GM21529 (cell line): ENCODE data around the gene MEIOB.
"Not testable (repeated sequence)": the region's sequence is repeated elsewhere in the genome, so short reads cannot be mapped to it uniquely, and the experiment has no call there.

Experiments used
- ATAC-seq: cut with Tn5 transposase; IDR thresholded peaks from one replicate; pipeline ENCODE4 v1.9.1; 2021; ENCODE audit not compliant: unreplicated experiment

The MEIOB gene

GRCh38 chr16:1871974-1872635 lies at the start of gene MEIOB:
TSS of gene MEIOB (minus strand) at chr16:1872164. CDS start at chr16:1868175, 3,989 bp downstream.
- no peak for ATAC-seq

- no peak for ATAC-seq
Observed at GRCh38 chr16:1920727-1921171, 48.8 kb upstream of the MEIOB start.

- not testable (repeated sequence) for ATAC-seq
Observed at GRCh38 chr16:1920122-1920521, 48.2 kb upstream of the MEIOB start.

DNA sequence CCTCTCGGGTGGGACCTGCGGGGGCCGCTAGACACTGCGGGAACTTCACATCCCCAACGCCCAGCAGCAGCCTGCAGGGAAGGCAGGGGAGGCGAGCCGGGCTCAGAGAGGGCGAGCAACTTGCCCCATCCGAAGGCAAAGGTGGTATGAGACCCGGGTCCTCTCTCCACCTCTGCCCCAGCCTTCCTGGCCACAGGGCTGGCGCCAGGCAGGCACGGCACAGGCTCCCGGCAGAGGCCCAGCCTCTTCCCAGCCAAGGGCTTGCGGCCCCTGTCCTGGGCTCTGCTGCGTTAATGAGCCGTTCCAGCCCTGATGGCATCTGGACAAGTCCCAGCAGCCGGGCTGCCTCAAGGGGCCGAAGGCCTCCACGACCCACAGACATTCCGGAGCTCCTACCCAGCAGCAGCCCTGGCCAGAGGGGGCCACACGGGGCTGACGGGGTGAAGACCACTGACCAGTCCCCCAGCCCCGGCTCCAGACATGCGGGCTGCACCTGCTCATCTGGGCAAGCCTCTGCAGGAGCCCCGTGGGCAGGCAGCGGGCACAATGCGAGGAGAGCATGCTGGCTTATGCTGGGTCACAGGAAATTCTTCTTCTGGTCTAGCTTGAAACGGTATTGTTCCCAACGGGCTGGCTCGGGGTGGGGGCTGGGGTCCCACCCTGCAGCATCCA lies 47.5 kb upstream of the MEIOB start:
- no peak for ATAC-seq

GRCh38 chr16:1918351-1919326 lies 46.7 kb upstream of the MEIOB start, which contains the start of gene HS3ST6:
TSS of gene HS3ST6 (minus strand) at chr16:1918415. CDS start at chr16:1918323, 92 bp downstream.
- ATAC-seq = no peak

GRCh38 chr16:1917665-1918350 lies 45.8 kb upstream of the MEIOB start:
- no peak for ATAC-seq

DNA sequence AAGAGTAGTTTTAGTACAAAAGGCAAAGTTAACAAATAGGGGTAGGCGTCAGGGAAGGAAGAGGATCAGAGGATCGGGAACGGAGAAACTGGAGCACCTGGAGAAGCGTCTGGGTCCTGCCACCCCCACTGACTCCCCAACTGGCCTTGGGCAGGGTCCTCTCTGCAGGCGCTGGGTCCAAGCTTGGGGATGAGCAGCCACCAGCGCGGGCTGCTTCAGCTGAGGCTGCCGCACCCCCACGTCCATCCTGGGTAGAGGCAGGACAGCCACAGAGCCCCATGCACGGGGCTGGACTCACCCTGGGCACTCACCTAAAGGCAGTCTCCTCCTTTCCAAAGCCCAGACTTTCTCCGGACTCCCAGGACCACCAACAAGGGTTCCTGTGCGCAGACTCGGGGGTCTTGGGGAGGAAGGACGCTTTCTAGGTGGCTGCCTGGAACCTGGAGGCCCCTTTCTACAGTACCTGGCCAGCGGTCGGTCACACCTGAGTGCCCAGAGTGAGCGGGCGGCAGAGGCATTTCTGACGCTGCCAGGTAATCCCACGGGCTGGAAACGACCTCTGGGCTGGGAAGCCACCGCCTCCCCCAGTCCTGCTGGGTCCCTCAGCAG lies 45.2 kb upstream of the MEIOB start:
- ATAC-seq = no peak

DNA sequence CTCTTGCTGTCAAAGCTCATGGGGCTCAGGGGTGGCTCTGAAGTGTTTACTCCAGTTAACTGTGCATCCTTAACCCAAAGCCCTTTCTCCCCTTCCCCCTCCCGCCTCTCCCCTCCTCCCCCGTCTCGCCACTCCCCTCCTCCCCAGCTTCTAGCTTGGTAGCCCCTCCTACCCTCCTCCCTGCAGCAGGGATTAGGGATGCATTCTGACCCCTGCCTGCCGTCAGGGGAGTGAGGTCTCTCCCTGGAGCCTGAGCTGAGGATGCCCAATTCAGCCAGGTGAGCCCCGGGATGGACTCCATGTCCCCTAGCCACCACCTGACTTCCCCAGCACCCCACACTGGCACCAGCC lies 44.7 kb upstream of the MEIOB start:
- ATAC-seq = no peak

DNA sequence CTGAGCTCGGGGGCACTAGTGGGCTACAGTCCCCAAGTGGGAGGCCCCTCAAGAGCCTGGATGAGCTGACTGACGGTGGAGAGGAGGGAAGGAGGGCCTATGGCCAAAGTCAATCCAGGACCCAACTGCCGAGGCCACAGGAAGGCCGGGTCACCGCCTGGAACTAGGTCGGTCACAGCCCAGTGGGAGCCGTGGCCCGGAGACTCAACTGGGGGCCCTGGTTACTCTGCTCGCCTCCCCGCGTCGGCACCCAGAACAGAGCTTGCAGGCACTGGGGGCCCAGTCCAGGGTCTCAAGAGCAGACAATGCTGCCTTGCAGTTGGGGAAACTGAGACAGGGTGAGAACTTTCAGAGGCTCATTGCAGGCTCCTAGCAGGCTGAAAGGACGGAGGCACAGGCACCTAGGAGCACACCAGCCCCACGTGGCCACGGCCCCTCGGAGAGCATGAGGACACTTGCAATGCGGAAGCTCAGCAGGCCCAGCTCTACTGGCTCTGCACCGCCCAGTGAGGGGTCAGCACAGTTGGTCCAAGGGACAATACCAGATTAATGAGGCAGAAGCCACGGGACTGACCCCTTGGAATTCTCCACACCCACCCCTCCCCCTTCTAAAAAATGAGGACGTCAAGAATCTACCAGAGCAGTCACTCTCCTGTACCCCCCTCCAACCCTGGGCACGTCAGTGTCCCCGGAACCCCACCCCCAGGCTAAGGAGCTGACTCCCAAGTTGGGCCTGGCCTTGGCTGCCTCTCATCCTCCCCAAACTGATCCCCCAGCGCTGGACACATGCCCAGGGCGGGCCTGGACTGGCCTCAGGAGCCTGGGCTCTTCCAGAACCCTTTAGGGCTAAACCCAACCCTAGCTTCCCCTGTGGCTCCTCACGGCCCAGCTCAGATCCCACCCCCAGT lies 44.0 kb upstream of the MEIOB start:
- no peak for ATAC-seq

DNA sequence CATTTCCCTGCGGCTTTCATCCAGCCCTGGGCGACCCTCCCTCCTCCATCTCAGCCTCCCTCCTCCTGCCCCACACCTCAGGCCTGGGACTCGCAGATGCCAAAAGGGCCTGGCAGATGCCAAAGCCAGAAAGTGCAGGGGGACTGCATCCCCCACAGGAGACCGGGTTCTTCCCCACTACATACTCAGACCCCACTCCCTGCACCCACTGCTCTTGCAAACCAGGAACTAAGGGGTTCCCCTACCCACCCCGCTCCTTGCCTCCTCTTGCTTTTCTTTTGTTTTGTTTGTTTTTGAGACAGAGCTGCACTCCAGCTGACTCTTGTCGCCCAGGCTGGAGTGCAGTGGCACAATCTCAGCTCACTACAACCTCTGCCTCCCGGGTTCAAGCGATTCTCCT lies 43.0 kb upstream of the MEIOB start:
- ATAC-seq = no peak

- no peak for ATAC-seq
Observed at GRCh38 chr16:1914084-1914608, 42.2 kb upstream of the MEIOB start.

DNA sequence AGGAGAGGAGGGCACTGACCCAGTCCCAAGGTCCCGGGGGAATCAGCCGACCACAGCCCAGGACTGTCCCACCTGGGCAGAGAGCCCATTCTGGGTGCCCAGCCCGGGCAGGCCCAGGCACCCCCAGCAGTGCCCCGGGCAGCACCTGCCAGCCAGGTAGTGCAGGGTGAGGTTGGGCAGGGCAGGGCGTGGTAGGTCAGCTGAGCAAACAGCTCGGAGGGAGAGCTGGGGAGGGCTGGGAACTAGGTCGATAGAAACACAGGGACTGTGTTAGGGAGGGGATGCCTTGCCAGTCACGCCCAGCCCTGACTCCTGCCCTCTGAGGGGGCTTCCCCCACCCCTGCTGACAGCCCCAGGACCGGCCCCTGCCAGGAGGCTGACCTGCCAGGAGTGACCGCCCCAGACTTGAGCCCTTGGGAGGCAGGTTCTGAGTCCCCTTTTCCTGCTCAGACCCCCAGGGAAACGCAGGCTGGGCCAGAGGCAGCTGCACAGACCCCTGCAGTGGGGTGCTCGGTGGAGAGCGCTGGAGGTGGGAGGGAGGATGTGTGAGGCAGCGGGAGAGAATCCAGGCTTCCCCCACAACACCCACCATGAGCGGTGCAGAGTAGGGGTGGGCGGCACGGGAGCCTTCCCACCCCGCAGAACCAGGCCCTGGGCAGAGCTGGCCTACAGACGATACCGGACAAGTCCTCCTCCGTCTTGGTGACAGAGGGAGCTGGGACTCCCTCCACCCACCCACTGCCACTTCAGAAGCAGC lies 41.5 kb upstream of the MEIOB start:
- no peak for ATAC-seq

DNA sequence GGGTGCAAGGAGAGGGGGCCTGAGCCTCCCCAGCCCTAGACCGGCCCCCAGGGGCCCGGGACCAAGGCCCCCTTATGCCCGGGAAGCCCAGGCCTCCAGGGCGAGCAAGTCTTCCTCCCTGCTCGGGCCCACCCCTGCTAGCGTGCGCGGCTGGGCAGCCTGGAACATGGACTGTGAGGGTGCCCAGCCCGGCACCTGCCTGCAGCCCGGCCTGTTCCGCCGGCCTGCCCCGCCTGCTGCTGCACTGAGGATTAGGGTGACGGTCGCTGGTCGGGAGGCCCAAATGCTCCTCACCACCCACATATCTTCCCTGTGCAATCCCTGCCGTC lies 40.2 kb upstream of the MEIOB start:
- ATAC-seq = no peak

- ATAC-seq = no peak
Observed at GRCh38 chr16:1911467-1912214, 39.7 kb upstream of the MEIOB start.

DNA sequence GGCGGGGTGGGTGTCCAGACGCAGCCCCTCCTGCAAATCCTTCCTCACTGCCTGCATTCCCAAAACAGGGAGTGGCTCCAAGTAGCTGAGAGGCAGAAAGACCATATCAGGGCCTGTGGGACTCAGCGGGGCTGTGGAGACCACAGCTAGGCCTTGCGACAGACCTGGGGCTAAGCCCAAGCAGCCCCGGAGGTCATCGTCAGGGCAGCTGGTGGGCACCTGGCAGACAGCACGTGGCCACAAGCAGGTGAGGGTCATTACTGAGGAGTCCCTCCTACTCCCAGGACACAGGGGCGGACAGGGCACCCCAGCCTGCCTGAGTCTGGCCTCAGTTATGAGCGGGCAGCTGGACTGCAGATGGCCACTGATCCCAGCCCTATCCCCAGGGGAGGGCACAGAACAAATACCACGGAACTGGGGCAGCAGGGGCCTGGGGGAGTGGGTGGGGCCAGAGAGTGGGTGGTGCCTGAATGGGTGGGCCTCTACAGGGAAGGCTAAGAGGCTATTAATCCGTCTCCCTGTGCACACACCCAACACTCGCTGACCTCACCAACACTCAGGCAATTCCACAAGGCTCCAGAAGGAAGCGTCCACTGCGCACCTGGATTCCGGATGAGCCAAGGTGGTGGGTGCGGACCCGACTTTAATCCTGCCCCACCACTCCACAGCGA lies 37.7 kb upstream of the MEIOB start:
- ATAC-seq = no peak

DNA sequence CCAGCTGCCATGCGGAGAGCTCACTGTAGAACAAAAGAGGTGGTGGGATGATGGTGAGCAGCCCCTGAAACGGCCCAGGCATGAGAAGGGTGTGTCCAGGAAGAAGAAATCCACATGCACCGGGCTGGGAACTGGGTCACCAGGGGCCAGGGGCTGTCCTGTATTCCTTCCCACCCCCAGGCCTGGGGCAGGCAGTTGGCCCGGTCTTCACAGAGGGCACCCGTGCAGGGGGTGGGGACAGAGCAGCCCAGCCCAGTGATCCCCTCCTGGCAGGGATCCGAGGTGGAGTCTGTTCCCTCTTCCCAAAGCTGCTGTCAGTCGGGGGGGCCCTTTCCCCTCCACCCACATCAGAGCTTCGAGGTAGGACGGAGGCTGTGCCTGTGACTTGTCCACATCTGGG lies 37.0 kb upstream of the MEIOB start:
- ATAC-seq = no peak

DNA sequence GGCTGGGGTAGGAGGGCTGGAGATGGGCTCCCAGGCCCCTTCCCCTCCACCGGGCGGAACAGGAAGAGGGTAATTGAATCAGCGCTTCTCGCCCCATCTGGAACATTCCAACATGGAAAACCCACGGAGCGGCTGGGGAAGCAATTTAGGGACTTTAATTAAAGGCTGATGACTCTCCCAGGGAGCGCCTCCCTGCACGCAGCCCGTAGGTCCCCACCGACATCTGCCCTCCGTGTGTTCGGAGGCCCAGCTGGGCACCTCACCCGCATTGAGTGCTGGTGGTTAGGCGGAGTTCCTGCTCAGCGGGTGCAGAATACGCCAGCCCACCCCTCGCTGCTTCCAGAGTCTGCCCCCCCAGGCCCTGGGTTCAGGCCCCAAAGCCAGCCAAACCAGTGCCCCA lies 36.2 kb upstream of the MEIOB start:
- no peak for ATAC-seq
